Endometrial microvascular endothelial cells (primary cell): ENCODE data around the gene STX10. TPM values are rescaled to one million over a fixed set of nuclear protein-coding genes. Genes with fewer than 3 reads are reported as not detected.

ENCODE experiments used
- in situ Hi-C: cut with HindIII; loops from 2 replicates; pipeline ENCODE4 v1.10.0; 2017; ENCODE audit warnings: low sequenced_read_pairs, low pct_unique_long_range_greater_than_20kb; ENCODE audit errors: inconsistent ontology term
- total RNA-seq: library from RNA; depleted of rRNA; stranded (reverse); fragments of >200 nt; gene quantifications from one replicate; pipeline ENCODE4 v1.2.3, GENCODE V29; 2015; ENCODE audit errors: inconsistent ontology term

STX10 gene
- total RNA-seq, 1 donor from 2014 or later, result 75.5 TPM

DNA sequence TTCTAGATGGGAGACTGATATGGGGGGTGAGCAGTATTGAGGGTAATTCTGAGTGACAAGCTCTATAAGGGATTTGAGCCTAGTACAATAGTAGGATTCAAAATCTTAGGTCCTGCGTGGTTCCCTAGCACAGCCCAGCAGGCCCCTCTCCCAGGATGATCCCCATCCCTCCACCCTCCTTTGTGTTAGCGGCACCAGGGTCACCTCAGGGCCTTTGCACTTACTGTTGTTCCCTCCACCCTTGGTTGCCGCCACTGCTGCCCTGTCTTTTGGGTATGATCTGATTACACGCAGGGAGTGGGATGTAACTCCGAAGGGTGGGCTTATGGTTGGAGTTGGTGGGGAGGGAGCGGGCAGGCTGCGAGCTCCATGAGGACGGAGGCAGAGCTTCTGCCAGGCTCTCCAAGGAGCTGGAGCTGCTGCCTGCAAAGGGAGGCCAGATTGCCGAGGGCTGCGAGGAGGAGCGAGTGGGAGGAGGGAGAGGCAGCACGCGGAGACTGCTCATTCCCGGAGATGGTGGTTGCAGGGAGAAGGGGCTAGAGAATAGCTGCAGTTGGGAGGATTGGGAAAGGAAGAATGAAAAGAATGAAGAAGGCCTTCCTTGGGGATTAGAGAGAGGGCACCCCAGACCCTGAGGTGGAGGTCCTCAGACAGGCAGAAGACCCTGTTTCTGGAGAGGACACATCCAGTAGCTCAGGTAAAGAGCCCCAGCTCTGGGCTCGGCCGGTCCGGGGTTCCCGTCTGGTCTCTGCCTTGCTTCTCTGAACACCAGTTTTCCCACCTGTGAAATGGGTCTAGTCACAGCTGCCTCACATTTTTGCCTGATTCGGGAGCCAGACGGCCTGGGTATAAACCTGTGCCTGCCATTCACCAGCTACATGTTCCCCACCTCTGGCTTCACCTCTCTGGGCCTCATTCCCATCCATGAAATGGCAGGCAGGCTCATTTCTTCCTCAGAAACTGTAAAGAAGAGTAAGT lies 26.9 kb downstream of the STX10 start:
- in situ Hi-C loops, result no loop called here

DNA sequence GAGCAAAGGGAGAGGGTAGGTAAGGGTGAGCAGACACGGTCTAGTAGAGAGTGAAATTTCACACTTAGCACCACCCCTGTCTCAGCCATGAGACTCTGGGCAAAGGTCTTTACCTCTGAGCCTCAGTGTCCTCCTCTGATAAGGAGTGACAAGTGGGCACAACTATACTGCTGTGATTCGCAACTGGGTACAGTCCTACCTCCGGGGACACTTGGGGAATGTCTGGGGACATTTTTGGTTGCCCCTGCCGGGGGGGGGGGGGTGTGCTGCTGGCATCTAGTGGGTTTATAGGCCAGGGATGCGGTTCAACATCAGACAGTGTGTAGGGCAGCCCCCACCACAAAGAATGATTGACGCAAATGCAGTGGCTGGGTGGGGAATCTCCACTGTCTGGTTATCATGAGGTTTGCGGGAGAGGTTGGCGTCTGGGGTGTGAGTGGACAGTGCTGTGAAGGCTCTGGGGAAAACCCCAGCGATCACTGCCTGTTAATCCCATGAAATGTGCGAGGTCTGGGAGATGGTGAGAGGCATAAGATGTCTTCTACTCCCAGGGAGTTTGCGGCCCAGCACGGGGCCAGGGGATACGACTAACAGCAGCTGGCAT lies 27.8 kb downstream of the STX10 start:
- in situ Hi-C loops, result no loop called here

GRCh38 chr19:13121551-13122274 lies 28.5 kb downstream of the STX10 start:
- in situ Hi-C loops, result no loop called here

DNA sequence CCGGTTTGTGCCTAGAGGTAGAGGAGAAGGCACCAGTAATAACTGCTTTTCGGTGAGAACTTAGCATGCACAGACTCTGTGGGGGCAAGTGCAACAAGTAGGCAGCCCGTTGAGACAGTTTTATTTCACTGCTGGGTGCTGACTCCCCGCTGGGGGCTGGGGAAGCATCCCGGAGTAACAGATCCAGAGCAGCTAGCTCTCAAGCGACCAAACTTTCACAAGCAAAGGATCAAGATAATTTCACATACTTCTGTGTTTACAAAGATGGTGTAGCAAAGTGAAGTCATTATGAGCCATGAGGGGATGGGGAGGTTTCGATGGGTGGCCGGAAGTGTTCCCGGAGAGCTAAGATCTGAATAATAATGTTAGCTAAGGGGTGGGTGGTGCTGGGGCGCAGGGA lies 29.4 kb downstream of the STX10 start:
- in situ Hi-C loops, result no loop called here

DNA sequence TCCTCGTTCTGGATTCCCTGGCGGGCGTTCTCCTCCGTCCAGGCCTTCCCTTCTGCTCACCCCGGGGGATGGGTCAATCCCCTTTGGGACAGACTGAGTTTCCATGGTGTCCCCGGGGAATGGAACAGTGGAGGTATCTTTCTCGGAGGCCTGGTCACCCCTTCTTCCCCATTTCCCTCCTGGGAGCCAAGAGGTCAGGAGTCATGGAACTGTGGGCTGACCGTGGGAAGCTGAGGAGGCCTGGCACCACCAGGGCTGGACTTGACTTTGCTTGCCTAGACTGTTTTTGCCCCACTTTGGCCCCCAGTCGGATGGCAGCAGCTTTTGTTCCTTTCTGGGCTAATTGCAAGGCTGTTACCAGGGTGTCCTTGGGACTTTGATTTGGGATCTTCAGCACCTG lies 30.1 kb downstream of the STX10 start:
- in situ Hi-C loops, result no loop called here

DNA sequence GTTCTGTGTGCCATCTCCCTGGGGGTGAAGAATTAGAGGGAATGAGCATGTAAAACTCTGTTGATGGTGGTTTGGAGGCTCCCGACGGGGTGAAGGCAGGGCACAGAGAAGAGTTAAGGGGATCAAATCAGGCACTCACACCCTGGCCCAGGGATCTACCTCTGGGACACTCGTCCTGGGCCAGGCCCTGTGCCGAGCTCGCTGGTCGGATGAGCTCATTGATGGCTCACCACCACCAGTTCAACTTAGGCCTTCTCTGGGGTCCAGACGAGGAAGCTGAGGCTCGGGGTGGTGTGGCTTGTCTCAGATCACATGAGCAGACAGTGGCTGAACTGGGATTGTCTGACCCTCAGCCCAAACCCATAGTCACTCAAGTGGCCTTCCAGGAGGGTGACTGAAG lies 30.5 kb downstream of the STX10 start:
- in situ Hi-C loops, result no loop called here

DNA sequence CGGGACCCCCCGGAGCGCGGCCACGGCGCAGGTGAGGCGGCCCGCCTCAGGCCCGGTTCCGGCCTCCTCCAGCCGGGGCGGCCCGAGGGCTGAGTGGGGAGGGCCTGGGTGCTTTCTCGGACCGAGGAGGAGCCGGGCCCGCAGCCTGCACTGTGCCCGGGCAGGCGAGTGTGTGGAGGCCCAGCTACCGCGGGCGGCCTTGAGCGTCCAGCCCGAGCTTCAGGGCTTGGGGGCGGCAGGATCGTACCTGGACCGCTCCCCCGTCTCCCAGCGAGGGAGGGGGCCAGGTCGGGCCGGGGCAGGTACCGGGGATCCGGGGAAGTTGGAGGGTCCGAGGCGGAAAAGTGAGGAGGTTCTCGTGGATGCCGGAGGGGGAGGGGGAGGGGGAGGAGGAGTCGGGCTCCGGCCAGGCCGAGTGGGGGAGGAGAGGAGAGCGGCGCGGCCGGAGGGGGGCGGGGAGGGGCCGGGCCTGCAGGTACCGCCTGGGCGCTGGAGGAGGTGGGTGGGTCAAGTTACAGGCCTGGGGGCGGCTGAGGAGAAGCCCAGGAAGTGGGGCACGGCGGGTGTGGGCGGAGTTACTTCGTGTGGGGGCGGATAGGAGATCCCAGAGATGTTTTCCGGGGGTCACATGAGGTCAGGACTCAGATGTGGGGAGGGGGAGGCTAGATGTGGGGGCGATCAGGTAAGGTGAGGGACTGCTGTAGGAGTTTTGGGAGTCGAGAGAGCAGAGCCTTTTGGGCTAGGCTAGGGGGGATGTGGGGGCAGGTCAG lies 31.6 kb downstream of the STX10 start:
- in situ Hi-C loops, result no loop called here

DNA sequence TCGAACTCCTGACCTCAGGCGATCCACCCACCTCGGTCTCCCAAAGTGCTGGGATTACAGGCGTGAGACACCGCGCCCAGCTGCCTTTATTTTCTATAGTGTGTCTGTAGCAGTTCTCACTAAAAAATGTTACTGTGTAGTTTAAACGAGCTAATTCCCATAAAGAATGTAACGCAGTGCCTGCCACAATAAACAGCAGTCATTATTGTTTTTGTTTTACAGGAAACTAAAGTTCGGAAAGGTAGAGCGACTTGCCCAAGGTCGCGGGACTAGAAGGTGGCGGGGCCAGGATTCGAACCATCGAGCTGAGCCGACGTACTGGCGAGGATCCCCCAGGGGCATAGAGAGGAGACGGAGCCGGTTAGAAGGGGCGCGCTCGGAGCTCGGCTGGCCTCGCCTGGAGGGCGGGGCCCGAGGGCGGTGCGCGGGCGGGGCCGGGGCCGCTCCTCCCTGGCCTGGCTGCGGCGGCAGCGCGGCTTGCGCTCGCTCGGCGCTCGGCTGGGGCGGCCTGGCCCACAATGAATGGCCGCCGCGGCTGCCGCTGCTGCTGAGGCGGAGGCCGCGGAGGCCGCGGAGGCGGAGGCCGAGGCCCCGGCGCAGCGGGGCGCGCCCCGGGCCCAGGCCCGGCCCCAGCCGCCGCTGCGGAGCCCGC lies 32.3 kb downstream of the STX10 start, which contains the start of gene NACC1:
NACC1 (plus strand) TSS at position 493 of the 652 bp plus-strand sequence. CDS start 16,944 bp downstream, outside the sequence.
- in situ Hi-C loops, result no loop called here

DNA sequence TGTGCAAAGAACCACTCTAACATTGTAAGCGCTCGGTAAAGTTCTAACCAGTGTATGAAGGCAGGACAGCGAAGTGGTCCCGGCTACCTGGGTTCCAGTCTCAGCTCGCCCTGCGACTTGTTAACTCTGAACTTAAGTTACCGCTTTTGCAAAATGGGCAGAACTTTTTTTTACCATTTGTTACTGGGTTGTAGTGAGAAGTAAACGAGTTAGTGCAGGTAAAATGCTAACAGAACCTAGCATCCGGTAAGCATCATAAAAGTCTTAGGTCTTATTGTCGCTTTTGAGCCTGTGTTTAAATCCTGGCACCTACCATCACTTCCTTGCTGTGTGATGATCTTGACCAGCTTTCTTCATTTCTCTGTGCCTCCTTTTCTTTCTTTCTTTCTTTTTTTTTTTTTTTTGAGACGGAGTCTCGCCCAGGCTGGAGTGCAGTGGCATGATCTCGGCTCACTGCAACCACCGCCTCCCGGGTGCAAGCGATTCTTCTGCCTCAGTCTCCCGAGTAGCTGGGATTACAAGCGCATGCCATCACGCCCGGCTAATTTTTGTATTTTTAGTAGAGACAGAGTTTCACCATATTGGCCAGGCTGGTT lies 32.9 kb downstream of the STX10 start:
- in situ Hi-C loops, result no loop called here

- in situ Hi-C loops, result no loop called here
These were observed 33.6 kb downstream of the STX10 start, which contains the start of gene TRMT1 for GRCh38 chr19:13116282-13117175. Gene TRMT1, minus strand, starts transcription at chr19:13116740. Its CDS starts 341 bp downstream, at chr19:13116399.

- in situ Hi-C loops, result no loop called here
These were observed 34.3 kb downstream of the STX10 start for GRCh38 chr19:13115936-13116281.

DNA sequence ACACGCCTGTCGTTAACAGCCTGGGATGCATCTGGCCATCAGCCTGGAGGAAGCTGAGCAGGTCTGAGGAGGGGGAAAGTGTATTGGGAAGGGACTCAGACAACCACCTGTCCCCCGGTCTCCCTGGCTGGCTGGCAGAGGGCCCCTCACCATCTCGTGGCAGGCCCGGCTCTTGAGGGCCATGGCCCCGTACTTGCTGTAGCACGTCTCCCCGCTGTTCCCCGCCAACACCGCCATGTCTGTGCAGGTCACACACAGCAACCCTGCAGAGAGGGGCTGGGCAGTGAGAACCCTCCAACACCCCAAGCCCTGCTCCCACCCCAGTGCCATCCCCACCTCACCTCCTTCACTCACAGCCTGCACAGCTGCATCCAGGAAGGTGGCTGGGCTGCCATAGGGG lies 37.6 kb downstream of the STX10 start:
- in situ Hi-C loops, result no loop called here

- in situ Hi-C loops, result no loop called here
These were observed 40.0 kb downstream of the STX10 start for GRCh38 chr19:13110099-13110610.

DNA sequence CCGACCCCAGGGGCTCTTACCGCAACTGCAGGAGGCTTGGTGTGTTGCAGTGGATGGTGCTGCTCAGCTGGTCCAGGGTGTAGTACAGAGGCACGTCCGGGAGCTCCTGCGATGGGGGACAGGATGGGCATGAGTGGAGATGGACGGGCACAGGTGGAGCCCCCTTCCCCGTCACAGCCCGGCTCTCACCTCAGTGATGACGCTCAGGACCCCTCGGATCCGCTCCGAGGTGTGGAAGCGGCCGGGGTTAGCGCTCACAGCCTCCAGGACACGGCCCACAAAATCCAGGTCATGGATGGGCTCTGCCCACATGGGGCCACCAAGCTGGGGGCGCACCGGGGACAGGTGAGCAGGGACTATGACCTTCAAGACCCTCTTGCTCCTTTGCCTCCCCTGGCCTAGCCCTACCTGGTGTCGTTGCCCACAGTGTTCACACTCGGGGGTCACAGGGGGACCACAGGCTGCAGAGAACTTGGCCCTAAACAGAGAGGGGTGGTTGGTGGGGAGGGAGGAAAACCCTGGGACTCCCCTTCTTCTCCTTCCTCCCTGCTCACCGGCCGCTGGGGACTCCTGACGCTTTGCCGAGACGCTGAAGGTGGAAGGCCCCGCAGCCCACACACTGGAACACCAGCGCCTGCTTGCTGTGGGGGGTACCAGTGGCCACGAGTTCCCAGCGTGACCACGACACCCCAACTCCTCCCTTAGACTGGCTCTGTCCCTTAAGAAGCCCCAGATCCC lies 40.6 kb downstream of the STX10 start:
- in situ Hi-C loops, result no loop called here

DNA sequence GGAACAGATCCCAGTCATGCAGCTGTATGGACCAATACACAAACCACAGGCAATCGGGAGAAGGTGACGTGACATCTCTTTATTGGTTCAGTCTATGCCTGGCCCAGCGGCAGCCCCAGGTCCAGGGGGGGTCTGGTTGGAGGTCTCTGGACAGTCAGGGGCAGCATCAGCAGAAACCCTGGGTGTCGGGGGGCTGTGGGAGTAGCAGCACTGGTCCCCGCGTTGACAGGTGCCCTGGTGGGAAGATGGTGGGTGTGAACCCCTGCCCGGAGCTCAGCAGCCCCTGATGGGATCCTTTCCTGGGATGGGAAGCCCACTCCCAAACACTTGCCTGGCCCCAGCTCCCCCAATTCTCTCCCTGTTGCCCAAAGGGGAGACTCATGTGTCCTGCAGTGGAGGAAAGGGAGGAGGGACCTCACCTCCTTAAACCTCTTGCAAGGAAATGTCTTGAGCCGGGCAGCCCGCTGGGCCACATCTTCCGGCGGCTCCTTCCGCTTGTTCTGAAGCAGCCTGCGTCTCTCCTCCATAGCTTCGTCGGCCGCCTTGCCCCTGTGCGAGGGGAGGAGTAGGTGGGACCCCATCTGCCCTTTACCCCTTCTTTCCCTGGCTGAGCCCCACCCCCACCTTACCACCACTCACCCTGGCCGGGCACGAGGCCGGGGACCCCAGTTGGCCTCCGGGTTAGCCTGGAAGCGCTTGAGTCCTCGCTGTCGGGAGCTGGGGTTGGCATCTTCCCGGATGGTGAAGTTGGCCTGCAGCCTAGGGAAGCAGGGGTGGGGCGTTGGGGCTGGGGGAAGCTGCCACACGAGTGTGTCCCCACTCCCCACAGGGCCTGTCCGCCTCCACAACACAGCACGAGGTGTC lies 45.1 kb downstream of the STX10 start:
- in situ Hi-C loops, result no loop called here
